Fibroblast of mammary gland (primary cell): Measurements from ENCODE around the gene MAST2.

Source experiments
- DNase-seq: peaks from one replicate; pipeline ENCODE4 v3.0.0-alpha.2; 2010; ENCODE audit warnings: low read depth
- H3K4me3 ChIP-seq: 2 replicates; pipeline ENCODE4 v1.5.1; 2011; ENCODE audit warnings: low read depth, mild to moderate bottlenecking, low read length, moderate library complexity; ENCODE audit not compliant: control insufficient read depth
- CTCF ChIP-seq: conservative IDR thresholded peaks from 2 replicates; pipeline ENCODE4 v1.5.1; 2011; ENCODE audit warnings: low read depth, low read length, inconsistent platforms; ENCODE audit not compliant: control insufficient read depth, insufficient read depth

The MAST2 gene

GRCh38 chr1:45968941-45969666 lies 165.7 kb downstream of the MAST2 start:
- H3K4me3 ChIP-seq = no peak overlapping the region
- TF ChIP-seq CTCF = no peak
- DNase-seq = no peak

DNA sequence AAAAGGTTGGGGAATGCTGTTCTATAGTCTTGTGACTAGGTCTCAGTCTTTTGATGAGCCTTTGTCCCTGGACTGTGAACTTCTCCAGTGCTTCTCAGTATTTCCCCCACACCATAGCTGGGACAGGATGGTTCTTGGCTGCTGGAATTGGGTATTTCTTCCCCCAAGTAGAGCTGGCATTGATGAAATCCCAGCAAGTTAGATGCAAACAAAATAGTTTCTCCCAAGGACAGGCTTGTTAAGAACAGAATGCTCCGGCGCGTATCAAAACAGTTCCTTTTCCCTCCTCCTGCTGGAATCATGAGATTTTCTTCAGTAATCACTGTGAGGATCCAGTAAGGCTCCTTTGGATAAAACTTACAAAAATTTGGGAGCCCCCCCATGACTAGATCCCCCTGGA lies 166.5 kb downstream of the MAST2 start:
- DNase-seq = no peak
- TF ChIP-seq CTCF = no peak
- H3K4me3 ChIP-seq = no peak overlapping the region

DNA sequence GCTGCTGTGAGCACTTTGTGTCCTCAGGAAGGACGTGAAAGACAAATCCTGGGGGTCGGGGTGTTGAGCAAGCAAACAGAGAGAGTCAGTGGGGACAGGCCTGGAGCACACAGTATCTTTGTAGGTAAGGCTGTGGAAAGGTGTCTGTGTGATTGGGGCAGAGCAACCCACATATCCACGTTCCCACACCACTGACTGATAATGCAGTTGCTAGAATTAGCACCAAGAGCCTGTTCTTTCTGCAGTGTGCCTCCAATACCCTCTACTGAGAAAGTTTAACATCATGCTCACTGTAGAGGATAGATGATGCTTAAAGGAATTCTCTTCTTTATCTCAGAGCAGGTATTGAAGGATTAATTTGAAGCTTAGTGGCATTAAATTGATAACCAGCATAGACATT lies 167.9 kb downstream of the MAST2 start:
- no peak overlapping the region for H3K4me3 ChIP-seq
- DNase-seq = no peak
- TF ChIP-seq CTCF = no peak

DNA sequence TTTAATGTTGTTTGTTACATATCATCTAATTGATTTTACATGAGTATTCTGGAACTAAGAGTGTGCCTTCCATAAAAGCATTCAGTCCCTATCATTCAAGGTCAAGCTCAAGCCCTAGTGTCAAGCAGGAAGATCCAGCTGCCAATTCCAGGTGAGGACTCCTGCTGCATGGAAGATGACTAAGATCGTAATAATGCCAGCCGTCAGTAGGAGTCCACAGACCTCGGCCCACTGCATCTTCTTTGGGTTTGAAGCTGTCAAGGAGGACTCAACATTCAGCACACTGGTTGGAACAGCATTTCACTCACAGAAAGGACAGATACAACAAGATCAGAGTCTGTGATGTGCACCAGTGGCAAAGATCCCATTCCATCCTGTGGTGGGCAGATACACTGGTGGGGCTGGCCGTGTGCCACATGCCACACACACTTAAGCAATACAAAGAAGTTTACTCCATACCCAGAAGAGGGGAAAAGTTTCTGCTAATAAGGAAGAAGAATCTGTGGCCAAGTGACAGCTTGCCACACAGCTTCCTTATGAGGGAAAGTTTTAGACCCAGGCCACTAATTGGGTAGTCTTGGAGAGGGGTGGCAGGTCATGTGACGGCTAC lies 168.6 kb downstream of the MAST2 start:
- DNase-seq = no peak
- no peak overlapping the region for H3K4me3 ChIP-seq
- TF ChIP-seq CTCF = no peak

DNA sequence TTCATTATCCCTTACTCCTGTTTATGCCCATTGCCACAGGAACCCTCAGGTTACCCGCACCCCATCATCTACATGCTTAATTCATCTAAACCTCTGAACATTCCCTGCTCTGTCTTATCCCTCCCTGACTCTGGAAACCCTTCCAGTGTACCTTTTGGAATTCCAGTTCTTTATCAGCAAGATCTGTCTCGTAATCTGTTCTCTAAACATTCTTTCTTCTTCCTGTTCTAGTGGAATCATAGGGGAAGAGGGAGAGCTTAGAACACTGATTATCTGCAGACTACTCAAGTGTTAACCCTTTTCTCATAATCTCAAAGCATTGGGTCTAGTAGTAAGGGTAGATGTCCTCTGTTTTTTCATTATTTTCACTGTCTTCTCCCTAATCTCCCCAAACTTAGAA lies 169.2 kb downstream of the MAST2 start:
- TF ChIP-seq CTCF = no peak
- DNase-seq = no peak

DNA sequence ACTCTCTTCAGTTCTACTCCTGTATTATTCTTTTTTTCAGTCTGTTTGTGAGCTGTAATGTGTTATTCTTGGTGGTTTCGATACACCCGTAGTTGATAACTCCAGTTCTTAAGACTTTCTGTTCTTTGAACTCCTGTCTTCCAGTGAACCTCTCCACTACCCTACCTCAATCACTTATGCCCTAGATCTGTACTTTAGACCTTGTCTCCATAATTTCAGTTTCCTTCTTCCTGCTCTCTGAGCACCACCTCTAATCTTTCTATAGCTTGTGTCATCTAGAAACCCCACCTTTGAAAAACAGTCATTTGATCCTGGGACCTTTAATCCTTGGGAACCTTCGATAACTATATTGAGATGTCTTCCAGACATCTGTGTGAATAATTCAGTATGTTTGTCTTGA lies 169.7 kb downstream of the MAST2 start:
- DNase-seq = no peak
- TF ChIP-seq CTCF = no peak

More for the DNA sequence above, 169.2 kb downstream of the MAST2 start:
- H3K4me3 ChIP-seq = no peak overlapping the region

More for the DNA sequence above, 169.7 kb downstream of the MAST2 start:
- H3K4me3 ChIP-seq = no peak overlapping the region
